ENCODE data around the gene MRPL38.

Gene MRPL38

DNA sequence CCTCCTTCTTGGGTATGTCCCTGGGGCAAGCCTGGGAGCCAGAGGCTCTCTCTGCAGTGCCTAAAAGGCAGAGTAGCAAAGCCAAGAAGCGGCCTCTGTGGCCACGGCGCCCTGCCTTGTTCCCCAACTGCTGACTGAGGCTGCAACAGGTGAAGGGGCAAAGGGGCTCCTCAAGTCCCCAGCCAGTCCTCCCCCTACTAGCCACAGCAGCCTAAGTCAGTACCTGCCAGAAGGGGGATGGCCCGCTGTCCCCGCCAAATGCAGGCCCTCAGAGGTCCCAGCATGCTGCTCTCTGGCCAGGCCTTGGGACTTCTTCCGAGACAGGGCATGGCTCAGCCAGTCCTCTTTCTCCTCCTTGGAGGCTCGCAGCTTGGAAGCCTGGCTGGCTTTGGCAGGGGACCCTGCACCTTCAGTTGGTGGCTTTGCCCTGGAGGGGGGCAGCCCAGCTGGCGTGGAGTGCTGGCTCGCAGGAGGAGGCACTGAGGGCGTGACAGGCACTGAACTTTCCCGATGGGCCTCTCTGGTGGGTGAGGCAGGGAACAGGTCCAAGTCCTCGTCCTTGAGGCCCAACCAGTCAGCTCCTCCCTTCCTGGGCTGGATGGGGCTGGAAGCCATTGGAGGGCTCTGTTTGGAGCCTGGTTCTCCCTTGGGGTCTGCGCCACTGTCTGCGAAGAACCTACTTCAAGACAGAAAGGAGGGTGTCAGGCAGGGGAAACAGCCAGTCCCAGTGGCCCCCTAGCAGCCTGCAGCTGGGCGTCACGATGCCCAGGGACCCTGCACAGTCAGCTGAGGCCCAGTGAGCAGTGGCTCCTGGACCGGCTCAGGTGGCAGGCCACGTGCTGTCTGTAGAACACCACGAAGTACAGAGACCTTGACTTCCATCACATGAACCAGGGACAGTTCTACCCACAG is 18.5 kb upstream of the MRPL38 start:
- TF ChIP-seq, protein P1, sequence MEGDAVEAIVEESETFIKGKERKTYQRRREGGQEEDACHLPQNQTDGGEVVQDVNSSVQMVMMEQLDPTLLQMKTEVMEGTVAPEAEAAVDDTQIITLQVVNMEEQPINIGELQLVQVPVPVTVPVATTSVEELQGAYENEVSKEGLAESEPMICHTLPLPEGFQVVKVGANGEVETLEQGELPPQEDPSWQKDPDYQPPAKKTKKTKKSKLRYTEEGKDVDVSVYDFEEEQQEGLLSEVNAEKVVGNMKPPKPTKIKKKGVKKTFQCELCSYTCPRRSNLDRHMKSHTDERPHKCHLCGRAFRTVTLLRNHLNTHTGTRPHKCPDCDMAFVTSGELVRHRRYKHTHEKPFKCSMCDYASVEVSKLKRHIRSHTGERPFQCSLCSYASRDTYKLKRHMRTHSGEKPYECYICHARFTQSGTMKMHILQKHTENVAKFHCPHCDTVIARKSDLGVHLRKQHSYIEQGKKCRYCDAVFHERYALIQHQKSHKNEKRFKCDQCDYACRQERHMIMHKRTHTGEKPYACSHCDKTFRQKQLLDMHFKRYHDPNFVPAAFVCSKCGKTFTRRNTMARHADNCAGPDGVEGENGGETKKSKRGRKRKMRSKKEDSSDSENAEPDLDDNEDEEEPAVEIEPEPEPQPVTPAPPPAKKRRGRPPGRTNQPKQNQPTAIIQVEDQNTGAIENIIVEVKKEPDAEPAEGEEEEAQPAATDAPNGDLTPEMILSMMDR (IDR thresholded peaks at IDR 0.05; ENCODE audit: low read depth, low read length) = no peak
- Histone ChIP-seq H3K27me3 (ENCODE audit: insufficient read depth, low read depth, severe bottlenecking) (no peaks in the 10 kb centered on the region), H3K9me3 (ENCODE audit: severe bottlenecking) (no peaks in the 10 kb centered on the region), H3K4me3 (ENCODE audit: low read depth, low read length) (no peak overlapping the region), H3K27ac (no peak overlapping the region), H3K36me3 (peaks cover 28% of the 10 kb centered on the region)
- DNase-seq = no peak

DNA sequence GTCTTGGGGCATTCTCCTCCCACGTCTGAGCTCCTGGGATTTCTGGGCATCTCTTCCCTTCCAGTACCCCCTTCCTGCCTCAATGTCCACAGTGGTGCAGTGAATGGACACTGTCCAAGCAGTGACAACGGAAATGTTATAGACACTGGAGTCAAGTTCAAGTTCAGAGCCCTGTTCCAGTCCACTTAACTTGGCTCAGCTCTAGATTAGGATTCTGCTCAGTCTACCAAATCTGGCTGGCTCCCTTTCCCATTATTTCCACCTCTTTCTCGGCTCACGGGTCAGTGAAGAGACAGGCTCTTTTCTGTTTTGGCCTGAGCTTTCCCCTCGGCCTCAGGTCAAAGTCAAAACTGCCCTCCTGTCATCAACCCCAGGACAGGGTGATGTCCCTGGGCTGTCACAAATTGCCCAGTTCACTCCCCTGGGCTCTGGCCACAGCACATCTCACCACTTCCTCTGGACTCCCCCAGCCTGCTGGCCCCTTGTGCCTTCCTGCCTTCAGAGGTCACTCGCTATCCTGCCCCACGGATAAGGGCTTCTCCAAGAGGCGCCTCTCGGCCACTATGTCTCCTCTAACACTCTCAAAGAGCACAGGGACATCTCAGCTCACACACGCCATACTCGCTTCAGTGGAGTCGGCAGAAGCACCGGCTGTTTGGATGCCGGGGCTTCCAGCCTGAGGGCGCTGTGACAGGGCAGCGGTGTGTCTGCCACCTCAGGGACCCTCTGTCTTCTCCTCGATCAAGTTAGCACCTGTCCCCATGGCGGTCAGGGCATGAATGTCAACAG is 17.7 kb upstream of the MRPL38 start:
- DNase-seq = no peak
- Histone ChIP-seq H3K27me3 (ENCODE audit: insufficient read depth, low read depth, severe bottlenecking) (no peaks in the 10 kb centered on the region), H3K27ac (no peak overlapping the region), H3K9me3 (ENCODE audit: severe bottlenecking) (no peaks in the 10 kb centered on the region), H3K4me3 (ENCODE audit: low read depth, low read length) (no peak overlapping the region), H3K36me3 (peaks cover 31% of the 10 kb centered on the region)
- TF ChIP-seq, protein P1 (IDR thresholded peaks at IDR 0.05; ENCODE audit: low read depth, low read length) = no peak

DNA sequence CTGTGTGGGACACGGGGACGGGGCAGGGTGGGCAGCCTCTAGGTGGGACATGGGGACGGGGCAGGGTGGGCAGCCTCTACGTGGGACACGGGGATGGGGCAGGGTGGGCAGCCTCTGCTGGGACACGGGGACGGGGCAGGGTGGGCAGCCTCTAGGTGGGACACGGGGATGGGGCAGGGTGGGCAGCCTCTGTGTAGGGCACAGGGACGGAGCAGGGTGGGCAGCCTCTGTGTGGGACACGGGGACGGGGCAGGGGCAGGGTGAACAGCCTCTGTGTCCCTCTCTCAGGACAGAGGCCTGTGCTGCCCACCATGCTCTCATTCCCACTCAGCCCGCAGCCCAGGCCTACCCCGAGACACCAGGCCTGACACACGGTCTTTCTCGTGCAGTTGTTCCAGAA is 16.9 kb upstream of the MRPL38 start:
- no peak for DNase-seq
- H3K27ac ChIP-seq = no peak overlapping the region

DNA sequence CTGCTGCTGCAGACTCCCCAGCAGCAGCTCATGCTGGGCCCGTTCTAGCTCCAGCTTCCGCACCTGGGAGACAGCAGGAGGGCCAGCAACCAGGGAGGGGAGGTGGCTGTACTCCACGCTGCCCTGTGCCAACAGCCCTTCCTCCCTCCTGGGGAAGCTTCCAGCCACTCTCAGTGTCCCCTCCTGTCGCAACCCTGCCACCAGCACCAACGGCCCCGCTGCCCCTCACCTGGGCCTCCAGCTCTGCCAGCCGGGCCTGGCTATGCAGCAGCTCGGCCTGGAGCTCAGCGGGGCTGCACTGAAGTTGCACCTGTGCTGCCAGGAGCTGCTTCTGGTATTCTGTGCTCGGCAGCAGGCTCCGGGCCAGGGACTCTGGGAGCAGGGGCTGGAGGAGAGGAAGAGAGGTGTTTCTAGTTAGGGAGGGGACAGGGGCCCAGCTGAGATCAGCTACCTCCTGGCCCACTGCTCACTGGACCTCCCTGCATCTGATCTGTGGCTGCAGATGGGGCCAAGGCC is 15.4 kb upstream of the MRPL38 start:
- TF ChIP-seq, protein P1 (IDR thresholded peaks at IDR 0.05; ENCODE audit: low read depth, low read length) = no peak
- DNase-seq = no peak
- peaks cover 28% of the 10 kb centered on the region for H3K36me3 ChIP-seq

More for the DNA sequence above, 16.9 kb upstream of the MRPL38 start:
- Histone ChIP-seq H3K27me3 (ENCODE audit: insufficient read depth, low read depth, severe bottlenecking) (no peaks in the 10 kb centered on the region), H3K36me3 (peaks cover 39% of the 10 kb centered on the region), H3K9me3 (ENCODE audit: severe bottlenecking) (no peaks in the 10 kb centered on the region), H3K4me3 (ENCODE audit: low read depth, low read length) (no peak overlapping the region)
- TF ChIP-seq, protein P1 (IDR thresholded peaks at IDR 0.05; ENCODE audit: low read depth, low read length) = no peak

DNA sequence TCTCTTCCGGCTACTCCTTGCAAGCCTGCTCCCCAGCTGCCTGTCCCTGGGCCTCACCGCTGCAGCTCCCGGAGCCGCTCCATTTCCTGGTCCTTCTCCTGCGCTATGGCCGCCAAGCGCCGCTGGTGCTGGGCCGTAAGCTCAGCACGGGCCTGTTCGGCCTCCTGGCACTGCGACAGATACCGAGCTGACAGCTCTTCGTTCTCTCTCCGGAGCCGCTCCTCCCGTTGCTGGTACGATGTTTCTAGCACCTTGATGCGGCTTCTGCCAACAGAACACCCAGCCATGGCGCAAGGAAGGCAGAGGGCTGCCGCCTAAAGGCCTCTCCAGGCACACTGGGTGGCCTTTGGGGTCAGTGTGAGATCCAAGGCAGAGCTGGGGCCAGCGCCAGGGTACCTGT is 14.9 kb upstream of the MRPL38 start:
- Histone ChIP-seq H3K27ac (no peak overlapping the region), H3K4me3 (ENCODE audit: low read depth, low read length) (no peak overlapping the region), H3K36me3 (peaks cover 33% of the 10 kb centered on the region), H3K27me3 (ENCODE audit: insufficient read depth, low read depth, severe bottlenecking) (no peaks in the 10 kb centered on the region), H3K9me3 (ENCODE audit: severe bottlenecking) (no peaks in the 10 kb centered on the region)
- TF ChIP-seq, protein P1 (IDR thresholded peaks at IDR 0.05; ENCODE audit: low read depth, low read length) = no peak
- DNase-seq = no peak

More for the DNA sequence above, 15.4 kb upstream of the MRPL38 start:
- Histone ChIP-seq H3K4me3 (ENCODE audit: low read depth, low read length) (no peak overlapping the region), H3K27ac (no peak overlapping the region), H3K9me3 (ENCODE audit: severe bottlenecking) (no peaks in the 10 kb centered on the region), H3K27me3 (ENCODE audit: insufficient read depth, low read depth, severe bottlenecking) (no peaks in the 10 kb centered on the region)

Measured in WERI-Rb-1 (cell line).